HG03469 (cell line): Measurements from ENCODE around the gene FUNDC1.

Experiments
- ATAC-seq: cut with Tn5 transposase; IDR thresholded peaks from one replicate; pipeline ENCODE4 v1.9.1; 2021; ENCODE audit warnings: mild to moderate bottlenecking, moderate library complexity, moderate number of reproducible peaks; ENCODE audit not compliant: unreplicated experiment

Gene FUNDC1

GRCh38 chrX:44482575-44482974, 60.1 kb downstream of the FUNDC1 start:
- ATAC-seq: no peak

- ATAC-seq: no peak
Measured at GRCh38 chrX:44480591-44480990, 62.1 kb downstream of the FUNDC1 start.

GRCh38 chrX:44474410-44474809, 68.2 kb downstream of the FUNDC1 start:
- ATAC-seq: no peak
